NCI-H345 treated with DMSO at 0.1 percent for 48 hours (cell line): ENCODE data around the gene PROKR2.

ENCODE experiments used
- DNase-seq: peaks from one replicate; lab custom pipeline; 2025; ENCODE audit not compliant: unreplicated experiment; lab: John Stamatoyannopoulos, UW

The PROKR2 gene

DNA sequence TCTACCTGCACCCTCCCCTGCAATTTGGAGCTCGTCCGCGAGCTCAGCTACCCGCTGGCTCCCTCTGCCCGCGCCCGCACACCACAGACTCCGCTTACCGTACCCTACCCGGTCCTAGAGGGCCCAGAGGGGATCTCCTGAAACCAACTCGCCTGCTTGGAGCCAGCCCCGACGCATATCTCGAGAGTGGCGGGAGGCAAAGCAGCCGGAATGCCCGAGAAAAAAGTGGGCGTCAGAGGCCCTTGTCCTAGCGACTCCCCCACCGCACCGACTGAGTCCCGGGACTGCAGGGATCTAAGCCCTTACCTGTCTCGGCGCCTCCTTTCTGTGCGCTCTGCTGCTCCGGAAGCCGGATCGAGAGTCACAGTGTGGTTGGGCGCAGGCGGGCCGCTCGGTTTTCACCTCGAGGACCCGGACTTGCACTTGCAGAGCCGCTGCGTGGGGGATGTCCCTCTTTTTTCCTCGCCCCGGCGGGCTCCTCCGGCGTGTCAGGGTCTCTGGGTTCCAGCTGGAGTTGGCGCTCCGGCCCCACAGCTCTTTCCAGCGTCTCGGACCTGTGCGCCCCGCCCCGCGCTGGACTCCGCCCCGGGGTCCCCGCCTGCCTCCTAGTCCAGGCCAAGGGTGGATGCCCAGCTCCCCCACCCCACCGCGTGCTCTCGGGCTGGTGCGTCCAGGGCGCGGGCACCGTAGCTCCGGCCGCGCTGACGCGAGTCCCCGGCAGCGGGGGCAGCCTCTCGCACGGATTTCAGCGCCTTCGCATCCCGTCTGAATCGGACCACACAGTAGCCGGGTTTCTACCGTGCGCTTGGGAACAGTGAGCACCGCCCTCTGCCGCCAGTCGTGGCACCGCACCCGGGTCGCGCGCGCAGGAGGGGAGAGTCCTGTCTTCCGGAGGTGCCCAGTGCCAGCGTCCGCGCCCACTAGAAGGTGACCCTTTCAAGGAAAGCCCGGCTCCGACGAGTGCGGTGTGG is at the start of gene PROKR2:
PROKR2 (minus strand) TSS at position 767 of the 971 bp plus-strand sequence. CDS start 2,585 bp downstream, outside the sequence.
- DNase-seq = peak; percentile 34

DNA sequence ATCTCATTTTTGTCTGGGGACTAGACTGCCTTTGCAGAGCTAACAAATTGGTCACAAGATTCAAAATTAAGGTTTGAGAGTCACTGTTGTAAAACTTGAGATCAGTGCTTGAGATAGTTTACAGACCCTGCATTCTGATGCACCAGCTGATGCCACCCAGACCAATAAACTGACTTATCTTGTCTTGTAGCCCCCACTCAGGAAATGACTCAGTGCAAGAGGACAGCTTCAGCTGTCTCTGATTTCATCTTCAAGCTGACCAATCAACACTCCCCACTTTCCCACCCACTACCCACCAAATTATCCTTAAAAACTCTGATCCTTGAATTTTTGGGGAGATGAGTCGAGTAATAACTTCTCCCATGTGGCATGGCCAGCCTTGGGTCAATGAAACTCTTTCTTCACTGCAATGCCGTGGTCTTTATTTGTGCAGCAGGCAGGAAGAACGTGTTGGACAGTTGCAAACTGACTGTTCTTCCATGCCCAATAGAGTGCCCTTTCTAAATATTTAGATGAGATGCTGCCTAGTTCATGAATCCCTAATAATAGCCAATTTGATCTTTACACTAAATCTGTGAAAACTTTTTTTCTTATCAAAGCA is 48.3 kb upstream of the PROKR2 start:
- DNase-seq = no peak

DNA sequence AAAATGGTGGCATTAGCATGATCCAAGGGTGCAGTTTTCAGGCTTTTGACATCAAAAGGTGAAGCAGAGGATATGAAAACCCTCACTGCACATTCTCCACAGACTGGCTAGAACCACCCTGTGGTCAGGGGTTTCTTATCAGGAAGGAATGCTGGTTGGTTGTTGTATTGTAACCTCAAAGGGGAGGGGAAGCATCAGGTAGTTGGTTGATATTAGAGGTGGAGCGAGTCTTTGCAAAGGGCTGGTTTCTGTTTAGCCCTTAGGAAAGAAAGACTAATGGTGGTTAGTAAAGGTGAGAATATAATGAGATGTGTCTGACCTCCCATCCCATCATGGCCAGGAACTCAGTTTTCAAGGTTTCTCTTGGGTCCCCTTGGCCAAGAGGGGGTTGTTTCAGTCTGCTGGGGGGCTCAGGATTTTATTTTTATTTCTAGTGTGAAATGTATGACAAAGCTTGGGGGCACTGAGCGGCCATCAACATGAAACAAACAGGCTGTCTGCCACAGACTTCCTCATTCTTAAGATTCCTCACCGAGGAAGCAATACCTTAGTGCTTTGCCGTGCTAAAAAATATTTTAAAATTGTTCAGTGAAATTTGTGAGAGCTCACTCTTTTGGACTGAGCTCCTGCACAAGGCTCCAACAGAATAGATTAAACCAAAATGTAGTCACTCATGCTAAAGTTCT is 47.5 kb upstream of the PROKR2 start:
- no peak for DNase-seq

DNA sequence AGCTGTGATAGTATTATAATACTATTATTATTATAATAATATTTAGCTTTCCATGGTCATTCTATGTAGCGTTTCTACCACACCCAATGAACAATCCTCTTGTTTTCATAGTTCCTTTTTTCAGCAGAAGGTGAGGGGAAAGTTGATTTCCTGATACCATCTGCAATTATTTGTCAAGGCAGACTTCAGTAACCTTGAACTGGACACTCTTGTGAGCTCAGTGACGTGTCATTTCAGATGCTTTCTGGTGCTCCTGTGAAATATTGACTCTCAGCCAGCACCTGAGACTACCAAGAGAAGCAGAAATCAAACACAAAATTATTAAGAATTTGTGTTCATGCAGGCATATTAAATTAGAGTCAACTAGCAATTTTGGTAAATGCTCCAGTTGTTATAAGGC is 46.0 kb upstream of the PROKR2 start:
- DNase-seq = no peak

DNA sequence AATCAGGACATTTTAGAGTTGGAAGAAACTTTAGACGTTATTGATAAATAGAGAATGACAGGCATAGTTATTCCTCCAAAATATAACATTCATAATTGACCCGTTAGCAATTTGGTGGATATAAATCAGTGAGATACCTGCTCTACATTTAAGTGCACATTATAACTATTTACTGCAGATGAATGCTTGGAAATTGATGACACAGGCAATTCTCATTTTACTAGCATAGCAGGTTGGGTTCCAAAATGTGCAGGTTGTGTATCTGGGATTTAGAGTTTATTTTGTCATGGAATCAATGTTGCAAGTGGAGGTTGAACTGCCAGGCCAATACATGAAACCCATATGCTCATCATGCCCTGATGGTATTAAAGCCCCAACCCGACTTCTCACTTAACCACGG is 44.4 kb upstream of the PROKR2 start:
- no peak for DNase-seq

DNA sequence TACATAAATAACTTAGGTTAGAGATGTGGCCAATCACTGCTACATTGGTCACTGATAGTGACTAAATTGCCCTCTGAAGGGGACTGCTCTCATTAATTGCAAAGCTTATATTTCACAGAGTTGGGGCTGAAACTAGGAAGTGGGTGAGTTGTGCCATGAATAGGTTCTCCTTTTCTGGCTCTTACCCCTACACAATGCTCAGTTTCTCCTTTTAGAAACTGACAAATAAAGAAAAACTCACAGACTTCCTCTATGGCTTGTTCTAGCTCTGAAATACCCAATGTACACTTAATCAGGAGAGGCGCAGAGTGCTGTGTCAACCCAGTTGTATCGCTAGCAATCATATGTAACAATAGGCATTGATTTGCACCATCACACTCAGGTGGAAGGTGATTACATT is 41.2 kb upstream of the PROKR2 start:
- no peak for DNase-seq

DNA sequence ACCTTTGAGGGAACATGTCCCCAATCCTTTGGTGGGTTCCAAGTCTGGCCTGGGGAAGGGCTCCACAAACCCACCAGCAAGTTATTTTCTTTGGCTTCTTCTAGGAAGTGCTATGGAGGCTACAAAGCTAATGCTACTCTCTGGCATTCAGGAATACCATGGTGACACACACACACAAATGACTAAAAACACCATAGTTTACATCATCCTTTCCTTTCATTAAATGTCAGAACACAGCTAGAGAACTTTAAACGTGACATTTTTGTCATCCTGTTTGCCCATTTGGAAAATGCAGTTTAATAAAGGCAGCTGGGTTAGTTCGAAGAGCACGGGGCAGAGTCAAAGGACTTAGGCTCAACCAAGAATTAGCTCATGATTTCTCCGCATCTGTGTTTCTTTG is 40.2 kb upstream of the PROKR2 start:
- no peak for DNase-seq

DNA sequence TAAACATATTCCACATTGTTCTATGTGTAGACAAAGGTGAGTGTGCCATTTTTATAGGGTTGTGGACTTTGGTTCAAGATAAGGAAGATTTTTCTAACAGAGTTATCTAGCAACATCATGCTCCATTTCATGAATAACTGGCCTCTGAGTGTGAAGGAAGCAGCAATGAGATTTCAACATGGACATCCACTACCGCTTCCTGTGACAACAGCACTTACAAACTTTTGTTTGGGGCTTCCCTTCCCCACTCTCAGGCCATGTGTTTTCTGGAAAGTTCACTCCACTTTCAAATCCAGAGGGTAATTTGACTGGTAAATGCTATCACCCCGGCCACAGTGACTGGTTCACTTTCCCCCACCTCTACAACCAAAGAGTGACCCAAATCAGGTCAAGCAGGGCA is 38.1 kb upstream of the PROKR2 start:
- no peak for DNase-seq

DNA sequence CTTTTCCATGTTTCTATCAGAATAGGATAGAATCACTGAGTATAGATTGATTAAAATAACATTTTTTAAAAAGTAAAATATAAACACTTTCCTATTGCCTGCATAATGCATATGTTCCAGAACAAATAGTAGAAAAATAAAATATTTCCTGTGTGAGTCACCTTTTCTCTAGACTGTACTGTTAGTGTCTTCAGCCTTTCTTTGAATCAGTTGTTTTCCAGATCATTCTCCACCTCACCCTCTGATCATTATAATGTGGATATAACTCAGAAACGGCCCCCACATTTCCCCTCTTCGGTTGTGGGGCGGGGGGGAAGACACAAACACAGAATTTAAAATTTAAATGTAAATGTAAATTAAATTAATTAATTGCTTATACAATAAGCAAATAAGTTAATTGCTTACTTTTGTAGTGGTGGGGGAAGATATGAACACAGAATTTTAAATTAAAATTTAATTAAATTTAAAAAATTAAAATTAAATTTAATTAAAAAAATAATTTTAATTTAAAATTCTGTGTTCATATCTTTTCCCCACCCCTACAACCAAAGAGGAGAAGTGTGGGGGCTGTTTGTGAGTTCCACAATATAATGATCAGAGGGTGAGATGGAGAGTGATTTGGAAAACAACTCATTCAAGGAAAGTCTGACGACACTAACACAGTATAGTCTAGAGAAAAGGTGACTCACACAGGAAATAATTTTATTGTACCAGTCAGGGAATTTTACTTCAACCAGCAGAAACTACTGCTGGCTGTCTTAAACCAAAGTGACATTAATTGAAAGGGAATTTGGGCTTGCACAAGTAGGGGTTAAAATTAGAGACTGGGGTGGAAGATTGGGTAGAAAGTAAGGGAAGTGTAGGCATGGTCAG is 37.1 kb upstream of the PROKR2 start:
- no peak for DNase-seq

DNA sequence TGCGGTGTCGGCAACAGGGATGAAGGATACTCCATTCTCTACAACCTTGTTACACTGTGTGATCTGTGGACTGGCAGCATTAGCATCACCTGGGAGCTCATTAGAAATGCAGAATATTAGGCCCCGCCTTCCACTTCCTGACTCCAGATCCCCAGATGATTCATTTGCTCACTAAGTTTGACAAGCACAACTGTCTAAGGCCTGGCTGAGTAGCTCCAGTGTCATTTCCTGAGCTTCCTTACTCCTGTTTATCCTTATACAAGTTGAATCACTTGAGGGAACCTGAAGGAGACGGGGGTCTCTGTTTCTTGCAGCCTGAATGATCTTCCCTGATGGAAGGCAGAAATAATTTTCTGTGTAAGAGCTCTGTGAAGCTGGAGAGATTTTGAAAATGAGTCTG is 32.7 kb upstream of the PROKR2 start:
- DNase-seq = no peak

DNA sequence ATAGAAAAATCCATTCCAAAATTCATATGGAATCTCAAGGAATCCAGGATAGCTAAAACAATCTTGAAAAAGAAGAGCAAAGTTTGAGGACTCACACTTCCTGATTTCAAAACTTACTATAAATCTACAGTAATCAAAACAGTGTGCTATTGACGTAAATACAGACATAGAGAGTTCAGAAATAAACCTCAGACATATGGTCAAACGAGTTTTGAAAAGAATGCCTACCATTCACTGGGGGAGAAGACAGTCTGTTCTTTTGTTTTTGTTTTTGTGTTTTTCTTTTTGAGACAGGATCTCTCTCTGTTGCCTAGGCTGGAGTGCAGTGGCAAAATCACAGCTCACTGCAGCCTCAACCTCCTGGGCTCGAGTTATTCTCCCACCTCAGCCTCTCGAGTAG is 25.3 kb upstream of the PROKR2 start:
- no peak for DNase-seq

DNA sequence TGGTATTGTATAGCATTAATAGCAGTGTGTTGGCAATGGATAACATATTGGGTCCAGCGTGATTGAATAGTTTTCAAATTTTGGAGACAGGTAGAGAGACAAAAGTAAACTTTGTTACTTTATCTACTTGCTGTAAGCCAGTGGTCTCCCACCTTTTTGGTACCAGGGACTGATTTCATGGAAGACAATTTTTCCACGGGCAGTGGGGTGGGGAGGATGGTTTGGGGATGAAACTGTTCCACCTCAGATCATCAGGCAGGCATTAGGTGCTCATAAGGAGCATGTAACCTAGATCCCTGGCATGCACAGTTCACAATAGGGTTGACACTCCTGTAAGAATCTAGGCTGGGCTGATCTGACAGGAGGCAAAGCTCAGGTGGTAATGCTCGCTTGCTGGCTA is 14.6 kb upstream of the PROKR2 start:
- DNase-seq = no peak

DNA sequence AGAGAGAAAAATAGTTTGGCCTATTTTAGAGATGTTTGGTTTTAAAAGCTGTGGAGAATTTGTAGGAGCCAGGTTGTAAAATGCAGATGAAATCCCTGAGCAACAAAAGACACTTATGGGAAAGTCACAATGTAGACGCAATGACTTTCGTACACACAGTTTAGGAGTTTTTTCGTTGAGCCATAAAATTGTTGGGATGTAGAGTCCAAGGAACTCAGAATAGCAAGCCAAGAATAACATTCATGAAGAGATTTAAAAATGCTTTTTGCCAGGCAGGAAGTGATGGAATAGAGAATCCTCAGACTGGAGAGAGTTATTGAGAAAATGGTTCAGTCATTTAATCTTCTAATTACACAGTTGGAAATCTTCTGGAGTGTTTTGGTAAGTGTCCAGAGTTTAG is 11.5 kb upstream of the PROKR2 start:
- no peak for DNase-seq

DNA sequence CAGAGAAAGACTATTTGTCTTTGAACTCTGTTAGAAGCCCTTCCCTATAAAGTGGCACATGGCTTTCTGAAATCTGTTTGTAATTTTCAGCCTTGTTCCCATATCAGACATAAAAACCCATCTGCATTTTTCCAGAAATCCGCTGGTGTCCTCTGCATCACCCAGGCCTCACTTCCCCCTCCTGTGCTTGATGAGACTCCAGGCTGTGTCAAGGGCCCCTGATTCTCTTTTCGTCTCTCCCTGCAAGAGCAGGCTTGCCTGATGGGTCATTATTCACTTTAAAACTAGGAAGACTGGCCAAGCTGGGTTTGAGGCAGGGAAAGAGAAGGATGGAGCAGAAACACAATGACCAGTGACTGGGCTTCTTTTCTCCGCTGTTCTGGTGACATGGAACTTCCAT is 10.6 kb upstream of the PROKR2 start:
- no peak for DNase-seq

DNA sequence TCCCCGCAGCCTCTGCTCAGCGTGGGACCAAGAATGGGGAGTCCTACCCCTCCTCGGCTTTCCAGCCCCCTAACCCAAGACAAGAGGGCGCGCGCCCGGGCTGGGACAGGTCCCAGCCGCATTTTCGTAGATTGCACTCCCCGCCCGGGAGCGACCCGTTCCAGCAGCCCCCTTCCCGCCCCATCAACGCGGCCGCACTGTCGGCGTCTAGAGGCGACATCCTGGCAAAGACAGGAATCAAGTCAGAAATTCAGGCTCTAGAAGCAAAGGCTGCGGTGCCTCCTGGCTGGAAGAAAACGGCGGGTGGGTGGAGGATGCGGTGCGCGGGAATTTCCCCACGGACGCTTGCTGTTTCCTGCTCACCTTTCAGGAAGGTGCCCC is 957 bp downstream of the PROKR2 start:
- DNase-seq = no peak

DNA sequence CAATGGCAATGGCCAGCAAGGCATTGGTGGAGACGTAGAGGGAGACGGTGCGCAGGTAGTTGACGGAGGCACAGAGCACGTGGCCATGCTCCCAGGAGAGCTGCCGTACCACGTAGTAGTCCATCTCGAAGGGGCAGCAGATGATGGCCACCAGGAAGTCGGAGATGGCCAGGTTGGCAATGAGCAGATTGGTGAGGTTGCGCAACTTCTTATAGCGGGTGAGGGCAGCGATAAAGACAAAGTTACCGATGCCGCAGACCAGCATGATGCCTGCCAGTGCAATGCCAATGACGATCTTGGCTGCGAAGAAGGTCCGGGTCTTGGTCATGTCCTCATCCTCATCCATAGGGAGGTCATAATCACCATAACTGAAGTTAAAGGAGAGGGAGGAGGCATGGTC is 2.8 kb downstream of the PROKR2 start:
- no peak for DNase-seq

DNA sequence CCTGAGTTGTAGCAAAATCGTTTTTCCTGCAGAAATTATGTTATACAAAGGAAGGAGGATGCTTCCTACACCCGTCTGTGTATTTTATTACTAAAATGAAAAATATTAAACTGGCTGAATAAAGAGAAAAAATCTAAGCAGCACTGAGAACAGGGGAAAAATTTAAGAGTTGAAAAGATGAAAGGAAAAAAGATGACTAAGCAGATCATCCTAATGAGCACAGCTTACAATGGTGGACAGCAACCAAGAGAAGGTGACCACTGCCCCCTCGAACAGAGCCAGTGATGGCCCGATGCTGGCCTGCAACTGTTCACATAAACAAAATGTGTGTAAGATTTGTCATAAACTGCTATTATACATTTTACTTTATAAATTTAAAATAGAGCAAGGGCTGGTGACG is 4.2 kb downstream of the PROKR2 start:
- DNase-seq = no peak

DNA sequence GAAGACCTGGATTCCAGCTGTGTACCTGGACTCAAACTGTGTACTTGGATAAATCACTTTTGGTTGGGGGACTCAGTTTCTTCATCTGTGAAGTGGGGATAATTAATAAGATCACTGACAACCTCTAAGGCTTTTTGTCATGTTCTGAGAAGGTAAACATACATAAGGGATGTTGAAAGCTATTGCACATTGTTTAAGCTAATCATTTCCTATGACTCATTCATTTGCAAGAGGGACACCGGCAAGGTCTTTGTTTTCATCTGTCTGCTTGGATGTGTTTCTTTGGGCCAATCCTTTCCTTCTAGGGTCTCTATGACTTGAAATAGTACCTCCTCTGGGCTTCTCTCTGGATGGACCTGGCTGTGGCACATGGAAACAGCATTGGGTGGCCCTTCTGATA is 6.8 kb downstream of the PROKR2 start:
- no peak for DNase-seq

DNA sequence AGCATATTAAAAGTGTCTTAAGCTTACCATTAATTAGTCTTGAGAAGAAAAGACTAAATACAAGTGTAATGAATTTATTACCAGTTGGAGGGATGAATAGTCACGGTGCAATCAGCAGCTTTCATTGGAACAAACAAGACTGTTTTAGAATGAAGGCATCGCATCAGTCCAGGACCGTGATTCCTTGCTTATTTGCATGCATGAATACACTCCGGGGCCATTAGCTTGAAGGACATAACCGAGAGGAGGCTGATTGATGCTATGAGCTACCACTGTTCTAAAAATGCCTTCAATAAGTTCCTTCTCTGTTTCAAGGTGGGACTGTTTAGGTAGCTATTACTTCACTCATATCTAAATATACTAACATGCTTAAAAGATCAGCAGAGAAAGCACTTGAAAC is 17.9 kb downstream of the PROKR2 start:
- DNase-seq = no peak

DNA sequence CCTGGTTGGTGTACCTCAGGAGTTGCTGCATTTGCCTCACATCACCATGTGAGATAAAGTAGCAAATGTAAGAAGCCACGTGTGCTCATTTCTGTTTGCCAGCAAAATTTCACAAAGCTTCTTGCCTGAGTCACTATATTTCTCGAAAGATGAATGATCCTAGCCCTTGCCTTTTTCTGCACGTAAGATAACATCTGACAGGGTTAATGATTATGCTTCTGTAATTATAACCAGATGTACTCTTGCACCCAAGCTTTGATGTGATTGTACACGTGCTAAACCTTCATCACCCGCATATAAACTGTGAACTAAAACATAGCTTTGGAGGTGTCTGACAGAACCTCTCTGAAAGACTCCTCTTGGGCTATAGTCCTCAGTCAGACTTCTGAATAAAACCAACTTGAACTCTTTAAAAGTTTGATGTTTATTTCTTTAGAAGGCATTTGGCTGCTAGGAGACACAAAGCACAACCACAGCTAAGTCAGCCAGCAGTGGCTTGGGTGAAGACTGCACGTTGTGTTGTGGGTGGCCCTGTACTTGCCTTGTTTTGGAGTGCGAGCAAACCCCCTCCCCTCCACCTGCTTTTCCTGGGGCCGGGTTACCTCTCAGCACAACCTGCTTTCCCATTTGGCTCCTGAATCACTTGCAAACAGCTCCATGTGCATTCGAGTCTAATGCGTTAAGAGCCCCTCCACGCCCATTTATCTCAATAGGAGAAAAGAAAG is 19.3 kb downstream of the PROKR2 start:
- no peak for DNase-seq
